Esophagus muscularis mucosa (tissue), 4 donors: ENCODE measurements around the gene CLIC6. TPM values are rescaled to one million over a fixed set of nuclear protein-coding genes. Genes with fewer than 3 reads are reported as not detected.

Source experiments
- DNase-seq: peaks from one replicate; pipeline ENCODE4 v3.0.0-alpha.2; 2017; ENCODE audit errors: extremely low spot score
- H3K27ac ChIP-seq, 4 donors: fragments of 200-600 bp; sonication (generic); replicated peaks in 1 of 4; 1 replicate in 3 of 4; 2 replicates in 1 of 4; pipeline ENCODE4 v1.5.1; 2016 to 2019; ENCODE audit warnings: mild to moderate bottlenecking in 1 of 4
- H3K27me3 ChIP-seq, 4 donors: fragments of 200-600 bp; sonication (generic); one replicate each; pipeline versions ENCODE4 v1.5.1 to v1.6.0; 2016 to 2019
- H3K36me3 ChIP-seq, 4 donors: fragments of 200-600 bp; sonication (generic); one replicate each; pipeline ENCODE4 v1.5.1; 2016 to 2019
- H3K4me1 ChIP-seq, 4 donors: fragments of 200-600 bp; sonication (generic); one replicate each; pipeline ENCODE4 v1.5.1; 2016 to 2019
- H3K4me3 ChIP-seq, 4 donors: fragments of 200-600 bp; sonication (generic); 1 replicate in 2 of 4; 2 replicates in 2 of 4; pipeline ENCODE4 v1.5.1; 2016 to 2019; ENCODE audit warnings: mild to moderate bottlenecking in 4 of 4, moderate library complexity in 1 of 4
- H3K9me3 ChIP-seq, 4 donors: fragments of 200-600 bp; sonication (generic); 1 replicate in 3 of 4; 2 replicates in 1 of 4; pipeline ENCODE4 v1.5.1; 2016 to 2019
- EP300 ChIP-seq: sonication (generic); formaldehyde crosslinking; IDR thresholded peaks from one replicate; pipeline ENCODE4 v1.6.1; 2017; ENCODE audit warnings: antibody characterized with exemption
- POLR2A ChIP-seq: fragments of 450-650 bp; IDR thresholded peaks from one replicate; pipeline ENCODE4 v1.6.1; 2017; ENCODE audit warnings: antibody characterized with exemption, moderate library complexity, mild to moderate bottlenecking, low read depth
- POLR2AphosphoS5 ChIP-seq, 2 donors: sonication (generic); formaldehyde crosslinking; IDR thresholded peaks; one replicate each; pipeline ENCODE4 v1.6.1; 2017; ENCODE audit warnings: antibody characterized with exemption in 2 of 2
- WGBS: methylation state at CpG from one replicate; pipeline ENCODE4 v1.1.5; 2018; 5-methylcytosine and 5-hydroxymethylcytosine counted together
- intact Hi-C: fragments of 100-400 bp; cut with DNase I; formaldehyde crosslinking; loops from one replicate; pipeline ENCODE4 v1.15.1; 2023
- total RNA-seq, 4 donors: library from RNA; depleted of rRNA; stranded (reverse); fragments of >200 nt; gene quantifications; one replicate each; pipeline versions ENCODE4 v1.1.0 to v1.2.1, GENCODE V29; 2016
- TF ChIP-seq, protein P1 (sequence below), 3 experiments: fragments of 200-600 bp in 2 of 3; fragments of 450-650 bp in 1 of 3; sonication (generic) in 2 of 3; IDR thresholded peaks; one replicate each; pipeline ENCODE4 v1.5.1; 2017 to 2019; ENCODE audit warnings: antibody characterized with exemption in 3 of 3, mild to moderate bottlenecking in 2 of 3, moderate library complexity in 1 of 3

Gene CLIC6
- total RNA-seq, 4 donors from 2014 or later, result under 0.01 to 1.9 (median 0.39) TPM

GRCh38 chr21:34671462-34671861, 2.7 kb downstream of the CLIC6 start:
- intact Hi-C loops, result no loop called here
- H3K27me3 ChIP-seq, result peaks cover 0 to 85% (median 30%) of the 10 kb centered on the region in 4 donors
- peaks cover 13 to 24% (median 21%) of the 10 kb centered on the region in 4 donors for H3K4me1 ChIP-seq
- no peak for DNase-seq
- no peak overlapping the region for H3K27ac ChIP-seq
- H3K4me3 ChIP-seq, result no peak overlapping the region
- H3K9me3 ChIP-seq, result no peaks in the 10 kb centered on the region
- TF ChIP-seq, protein P1, sequence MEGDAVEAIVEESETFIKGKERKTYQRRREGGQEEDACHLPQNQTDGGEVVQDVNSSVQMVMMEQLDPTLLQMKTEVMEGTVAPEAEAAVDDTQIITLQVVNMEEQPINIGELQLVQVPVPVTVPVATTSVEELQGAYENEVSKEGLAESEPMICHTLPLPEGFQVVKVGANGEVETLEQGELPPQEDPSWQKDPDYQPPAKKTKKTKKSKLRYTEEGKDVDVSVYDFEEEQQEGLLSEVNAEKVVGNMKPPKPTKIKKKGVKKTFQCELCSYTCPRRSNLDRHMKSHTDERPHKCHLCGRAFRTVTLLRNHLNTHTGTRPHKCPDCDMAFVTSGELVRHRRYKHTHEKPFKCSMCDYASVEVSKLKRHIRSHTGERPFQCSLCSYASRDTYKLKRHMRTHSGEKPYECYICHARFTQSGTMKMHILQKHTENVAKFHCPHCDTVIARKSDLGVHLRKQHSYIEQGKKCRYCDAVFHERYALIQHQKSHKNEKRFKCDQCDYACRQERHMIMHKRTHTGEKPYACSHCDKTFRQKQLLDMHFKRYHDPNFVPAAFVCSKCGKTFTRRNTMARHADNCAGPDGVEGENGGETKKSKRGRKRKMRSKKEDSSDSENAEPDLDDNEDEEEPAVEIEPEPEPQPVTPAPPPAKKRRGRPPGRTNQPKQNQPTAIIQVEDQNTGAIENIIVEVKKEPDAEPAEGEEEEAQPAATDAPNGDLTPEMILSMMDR (IDR thresholded peaks at IDR 0.05), result no peak
- TF ChIP-seq POLR2AphosphoS5 (IDR thresholded peaks at IDR 0.05) (no peak), POLR2A (no peak), EP300 (no peak)
- H3K36me3 ChIP-seq, result no peaks in the 10 kb centered on the region
- 86% methylated on average over 1 of the region's 1 CpG for WGBS

DNA sequence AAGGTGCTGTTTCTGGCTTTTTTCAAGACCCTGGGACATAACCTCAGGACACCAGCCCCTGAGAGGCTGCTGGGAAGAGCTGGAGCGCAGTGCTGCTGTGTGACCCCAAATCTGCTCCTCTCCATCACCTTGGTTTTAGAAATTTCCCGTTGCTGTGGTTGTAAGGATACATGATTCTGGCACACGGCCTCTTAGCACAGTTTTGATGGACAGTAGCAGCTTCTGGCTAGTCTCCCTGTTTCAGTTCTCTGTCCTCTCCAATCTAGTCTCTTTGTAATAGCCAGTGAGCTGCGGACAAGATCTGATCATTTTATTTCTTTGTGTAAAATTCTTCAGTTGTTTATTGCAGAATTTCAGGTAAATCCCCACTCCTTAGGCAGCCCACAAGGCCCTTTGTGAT, 3.1 kb downstream of the CLIC6 start:
- Histone ChIP-seq H3K36me3 (no peaks in the 10 kb centered on the region), H3K4me3 (no peak overlapping the region), H3K27ac (no peak overlapping the region), H3K27me3 (peaks cover 0 to 85% (median 30%) of the 10 kb centered on the region in 4 donors), H3K4me1 (peaks cover 13 to 24% (median 21%) of the 10 kb centered on the region in 4 donors), H3K9me3 (no peaks in the 10 kb centered on the region)
- 72% methylated on average over 4 of the region's 4 CpGs for WGBS
- TF ChIP-seq, protein P1 (IDR thresholded peaks at IDR 0.05), result no peak
- TF ChIP-seq POLR2AphosphoS5 (IDR thresholded peaks at IDR 0.05) (no peak), EP300 (no peak), POLR2A (no peak)
- DNase-seq, result no peak
- intact Hi-C loops, result no loop called here

DNA sequence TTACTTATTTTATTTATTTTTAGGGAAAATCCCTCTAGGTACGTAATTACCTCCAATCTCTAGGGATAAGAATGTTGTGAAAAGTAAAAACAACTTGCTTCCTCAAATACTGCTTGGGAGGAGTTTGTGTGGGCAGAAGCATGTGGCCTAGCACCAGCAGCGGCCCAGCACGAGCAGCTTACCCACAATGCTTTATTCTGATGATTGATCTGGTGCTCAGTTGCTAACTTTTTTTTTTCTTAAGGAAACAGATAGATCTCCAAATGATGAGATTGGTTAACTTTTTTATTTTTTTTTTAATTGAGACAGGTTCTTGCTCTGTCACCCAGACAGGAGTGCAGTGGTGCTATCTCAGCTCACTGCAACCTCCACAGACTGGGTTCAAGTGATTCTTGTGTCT, 4.2 kb downstream of the CLIC6 start:
- Histone ChIP-seq H3K36me3 (no peaks in the 10 kb centered on the region), H3K9me3 (no peaks in the 10 kb centered on the region), H3K4me1 (peaks cover 13 to 24% (median 21%) of the 10 kb centered on the region in 4 donors), H3K27ac (no peak overlapping the region), H3K27me3 (peaks cover 0 to 78% (median 30%) of the 10 kb centered on the region in 4 donors), H3K4me3 (no peak overlapping the region)
- intact Hi-C loops, result no loop called here
- WGBS, result 52% methylated on average over 3 of the region's 3 CpGs
- no peak for DNase-seq
- TF ChIP-seq, protein P1 (IDR thresholded peaks at IDR 0.05), result no peak
- TF ChIP-seq EP300 (no peak), POLR2A (no peak), POLR2AphosphoS5 (IDR thresholded peaks at IDR 0.05) (no peak)

DNA sequence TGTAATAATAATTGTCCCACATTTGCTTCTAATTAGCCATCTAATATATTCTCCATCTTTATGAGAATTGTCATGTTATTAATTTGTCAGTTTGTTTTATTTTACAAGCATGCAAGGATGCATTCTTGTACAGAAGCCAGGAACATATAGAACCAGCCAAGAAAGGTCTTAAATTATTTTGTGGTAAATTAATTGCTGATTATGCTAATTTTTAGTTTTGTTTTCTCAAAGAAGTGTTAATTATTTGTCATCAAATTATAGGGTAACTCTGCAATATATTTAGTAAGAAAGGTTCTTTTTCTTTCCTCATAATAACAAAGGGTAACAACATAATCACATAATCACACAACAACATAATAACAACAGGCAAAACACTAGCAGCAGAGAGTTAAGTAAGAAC, 5.7 kb downstream of the CLIC6 start:
- TF ChIP-seq POLR2AphosphoS5 (IDR thresholded peaks at IDR 0.05), result no peak
- no peak for TF ChIP-seq EP300
- TF ChIP-seq, protein P1 (IDR thresholded peaks at IDR 0.05), result no peak
- TF ChIP-seq POLR2A, result no peak
- Histone ChIP-seq H3K4me3 (no peak overlapping the region), H3K27me3 (peaks cover 0 to 64% (median 22%) of the 10 kb centered on the region in 4 donors), H3K4me1 (peaks cover 10 to 17% (median 16%) of the 10 kb centered on the region in 4 donors), H3K36me3 (no peaks in the 10 kb centered on the region), H3K27ac (no peak overlapping the region), H3K9me3 (no peaks in the 10 kb centered on the region)
- intact Hi-C loops, result no loop called here
- DNase-seq, result no peak

DNA sequence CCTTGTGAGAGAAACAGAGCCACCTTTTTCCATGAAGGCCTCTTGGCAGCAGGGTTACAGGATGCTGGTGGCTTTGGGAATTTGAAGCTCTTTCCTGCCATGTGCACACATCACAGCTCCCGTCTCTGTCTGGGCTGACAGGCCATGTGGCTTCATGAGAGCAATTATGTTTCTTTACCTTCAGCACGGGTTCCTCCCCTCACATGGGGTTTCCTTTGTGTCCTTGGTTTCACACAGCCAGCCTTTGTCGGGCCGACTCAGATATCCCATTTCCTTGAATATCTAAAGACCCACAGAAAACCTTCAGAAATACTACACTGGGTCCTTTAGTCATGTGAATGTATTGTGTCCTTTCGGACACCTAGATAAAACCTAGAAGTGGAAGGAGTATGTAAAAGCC, 7.1 kb downstream of the CLIC6 start:
- no peak for TF ChIP-seq EP300
- no peak for TF ChIP-seq POLR2AphosphoS5 (IDR thresholded peaks at IDR 0.05)
- no peak for TF ChIP-seq POLR2A
- TF ChIP-seq, protein P1 (IDR thresholded peaks at IDR 0.05), result no peak
- H3K36me3 ChIP-seq, result no peaks in the 10 kb centered on the region
- WGBS, result 84% methylated on average over 5 of the region's 5 CpGs
- intact Hi-C loops, result no loop called here
- H3K4me3 ChIP-seq, result no peak overlapping the region
- H3K4me1 ChIP-seq, result peaks cover 0 to 3% (median 2%) of the 10 kb centered on the region in 4 donors
- DNase-seq, result no peak
- no peak overlapping the region for H3K27ac ChIP-seq
- peaks cover 0 to 56% (median 9%) of the 10 kb centered on the region in 4 donors for H3K27me3 ChIP-seq
- peaks cover 0 to 11% (median 2%) of the 10 kb centered on the region in 4 donors for H3K9me3 ChIP-seq
